ENCODE measurements around the gene VEPH1. TPM values are rescaled to one million over a fixed set of nuclear protein-coding genes. Genes with fewer than 3 reads are reported as not detected.

VEPH1 gene
- total and polyA plus RNA-seq, 2 donors (not counting 1 experiment from before 2014, with no cell fraction given) = not detected

GRCh38 chr3:157368171-157368570, 135.0 kb downstream of the VEPH1 start:
- Histone ChIP-seq H3K4me1 (ENCODE audit: control insufficient read depth in 2 of 2, insufficient read depth in 2 of 2, low read length in 2 of 2) (no peaks in the 10 kb centered on the region), H4K20me1 (ENCODE audit: control insufficient read depth, insufficient read depth, low read length, poor library complexity, severe bottlenecking) (no peaks in the 10 kb centered on the region), H3K4me3 (ENCODE audit: control extremely low read depth in 1 of 5, extremely low read depth in 1 of 5, insufficient read depth in 1 of 5, low read depth in 2 of 5, low read length in 4 of 5) (no peak overlapping the region), H3K4me2 (replicated peaks; ENCODE audit: low read depth, low read length, poor library complexity, severe bottlenecking) (no peak overlapping the region), H3K36me3 (replicated peaks in 1 of 2; ENCODE audit: control extremely low read depth in 1 of 2, control insufficient read depth in 1 of 2, extremely low read depth in 1 of 2, insufficient read depth in 2 of 2, low read length in 1 of 2) (no peaks in the 10 kb centered on the region), H3K9me3 (ENCODE audit: control extremely low read depth in 1 of 3, control insufficient read depth in 2 of 3, insufficient read depth in 1 of 3, low read length in 2 of 3) (no peaks in the 10 kb centered on the region), H3K9ac (ENCODE audit: low read length) (no peak overlapping the region), H3K27me3 (replicated peaks in 1 of 4; ENCODE audit: control extremely low read depth in 1 of 4, control insufficient read depth in 3 of 4, insufficient read depth in 4 of 4, low read length in 3 of 4) (no peaks in the 10 kb centered on the region), H3K79me2 (ENCODE audit: control insufficient read depth, insufficient read depth, low read length) (no peaks in the 10 kb centered on the region), H2AFZ (ENCODE audit: insufficient read depth, low read depth, low read length, poor library complexity, severe bottlenecking) (no peak overlapping the region), H3K27ac (ENCODE audit: low read length in 2 of 2) (no peak overlapping the region)
- no peak for ATAC-seq (ENCODE audit: low read depth)
- no peaks in the 10 kb centered on the region for H3K27me3 Mint-ChIP-seq
- 78% methylated on average over 1 of the region's 3 CpGs for WGBS (ENCODE audit: insufficient coverage)
- intact Hi-C loops (cut with micrococcal nuclease) = no loop called here
- TF ChIP-seq CTCF (IDR thresholded peaks at IDR 0.05) = no peak
- TF ChIP-seq EZH2 (IDR thresholded peaks at IDR 0.05; ENCODE audit: borderline replicate concordance, insufficient read depth, low read depth, low read length, poor library complexity, severe bottlenecking) = no peak
- DNase-seq = no peak
- H3K4me3 Mint-ChIP-seq = no peak overlapping the region
- POLR2A ChIA-PET = no interaction called here
- CTCF ChIA-PET = no interaction called here
- no peak overlapping the region for H3K27ac Mint-ChIP-seq
- no peaks in the 10 kb centered on the region for H3K4me1 Mint-ChIP-seq
- no peaks in the 10 kb centered on the region for H3K9me3 Mint-ChIP-seq (ENCODE audit: insufficient read depth)

- H3K4me3 Mint-ChIP-seq = no peak overlapping the region
- ChIA-PET CTCF (interaction anchor here (0.7 kb wide), 1 partner anchor 9 kb away, joined by 3 read pairs; no protein-coding TSS in a partner anchor), POLR2A (no interaction called here)
- Histone ChIP-seq H3K9ac (ENCODE audit: low read length) (no peak overlapping the region), H3K27me3 (replicated peaks in 1 of 4; ENCODE audit: control extremely low read depth in 1 of 4, control insufficient read depth in 3 of 4, insufficient read depth in 4 of 4, low read length in 3 of 4) (no peaks in the 10 kb centered on the region), H3K27ac (ENCODE audit: low read length in 2 of 2) (no peak overlapping the region), H3K4me3 (ENCODE audit: control extremely low read depth in 1 of 5, extremely low read depth in 1 of 5, insufficient read depth in 1 of 5, low read depth in 2 of 5, low read length in 4 of 5) (no peak overlapping the region), H2AFZ (ENCODE audit: insufficient read depth, low read depth, low read length, poor library complexity, severe bottlenecking) (no peak overlapping the region), H3K9me3 (ENCODE audit: control extremely low read depth in 1 of 3, control insufficient read depth in 2 of 3, insufficient read depth in 1 of 3, low read length in 2 of 3) (no peaks in the 10 kb centered on the region), H3K4me1 (ENCODE audit: control insufficient read depth in 2 of 2, insufficient read depth in 2 of 2, low read length in 2 of 2) (no peaks in the 10 kb centered on the region), H4K20me1 (ENCODE audit: control insufficient read depth, insufficient read depth, low read length, poor library complexity, severe bottlenecking) (no peaks in the 10 kb centered on the region), H3K79me2 (ENCODE audit: control insufficient read depth, insufficient read depth, low read length) (no peaks in the 10 kb centered on the region), H3K36me3 (replicated peaks in 1 of 2; ENCODE audit: control extremely low read depth in 1 of 2, control insufficient read depth in 1 of 2, extremely low read depth in 1 of 2, insufficient read depth in 2 of 2, low read length in 1 of 2) (no peaks in the 10 kb centered on the region), H3K4me2 (replicated peaks; ENCODE audit: low read depth, low read length, poor library complexity, severe bottlenecking) (no peak overlapping the region)
- no peaks in the 10 kb centered on the region for H3K27me3 Mint-ChIP-seq
- H3K27ac Mint-ChIP-seq = no peak overlapping the region
- WGBS (ENCODE audit: insufficient coverage) = 83% methylated on average over 1 of the region's 3 CpGs
- intact Hi-C loops (cut with micrococcal nuclease) = no loop called here
- no peak for ATAC-seq (ENCODE audit: low read depth)
- no peak for DNase-seq
- no peaks in the 10 kb centered on the region for H3K4me1 Mint-ChIP-seq
- TF ChIP-seq EZH2 (IDR thresholded peaks at IDR 0.05; ENCODE audit: borderline replicate concordance, insufficient read depth, low read depth, low read length, poor library complexity, severe bottlenecking) (no peak), CTCF (IDR thresholded peaks at IDR 0.05) (no peak)
- H3K9me3 Mint-ChIP-seq (ENCODE audit: insufficient read depth) = no peaks in the 10 kb centered on the region
Observed at GRCh38 chr3:157363393-157363792, 139.8 kb downstream of the VEPH1 start.

Data from B cell (primary cell).